Right ventricle myocardium inferior (tissue), 1 donor: ENCODE results near the gene MMP13. TPM values are rescaled to one million over a fixed set of nuclear protein-coding genes. Genes with fewer than 3 reads are reported as not detected.

Experiments
- ATAC-seq: fragments of 200-7000 bp; cut with Tn5 transposase; one replicate; pipeline ENCODE4 v1.9.1; 2020; ENCODE audit warnings: mild to moderate bottlenecking, moderate library complexity
- DNase-seq: peaks from one replicate; pipeline ENCODE4 v3.0.0; 2021; ENCODE audit errors: missing footprints
- intact Hi-C: fragments of 100-400 bp; cut with DNase I; formaldehyde crosslinking; loops from one replicate; pipeline ENCODE4 v1.11.0; 2022
- total RNA-seq: library from RNA; stranded (reverse); fragmentation: NEBNext Ultra II Directional; extraction: Animal tissue kit (Norgen Biotek cat#: 25700); gene quantifications from one replicate; pipeline ENCODE4 v1.2.1, GENCODE V29; 2021
- donor health status: DM: no; HTN: yes; CAD: no; lungs with severe emphysema.

The MMP13 gene
- total RNA-seq, 1 donor from 2014 or later: not detected

GRCh38 chr11:102940714-102941588 lies 14.6 kb downstream of the MMP13 start:
- intact Hi-C loops: loop anchor here (10.0 kb wide), 1 partner anchor 206 kb away; no protein-coding TSS in a partner anchor
- ATAC-seq: no peak
- DNase-seq: no peak

GRCh38 chr11:102936864-102937509 lies 18.5 kb downstream of the MMP13 start:
- ATAC-seq (no peak), DNase-seq (no peak)
- intact Hi-C loops: no loop called here

GRCh38 chr11:102935514-102935913 lies 20.0 kb downstream of the MMP13 start:
- no peak for ATAC-seq
- intact Hi-C loops: no loop called here

GRCh38 chr11:102934735-102935134 lies 20.8 kb downstream of the MMP13 start:
- DNase-seq (no peak), ATAC-seq (no peak)
- intact Hi-C loops: no loop called here

More at GRCh38 chr11:102935514-102935913, 20.0 kb downstream of the MMP13 start:
- no peak for DNase-seq

- ATAC-seq: no peak
- no peak for DNase-seq
- intact Hi-C loops: no loop called here
These were observed 21.9 kb downstream of the MMP13 start for GRCh38 chr11:102933627-102934026.

GRCh38 chr11:102932678-102933077 lies 22.9 kb downstream of the MMP13 start:
- no peak for ATAC-seq
- no peak for DNase-seq
- intact Hi-C loops: no loop called here

GRCh38 chr11:102930451-102930850 lies 25.1 kb downstream of the MMP13 start:
- ATAC-seq (no peak), DNase-seq (no peak)
- intact Hi-C loops: no loop called here

GRCh38 chr11:102929972-102930371 lies 25.6 kb downstream of the MMP13 start:
- ATAC-seq (no peak), DNase-seq (no peak)
- intact Hi-C loops: no loop called here

GRCh38 chr11:102929166-102929565 lies 26.4 kb downstream of the MMP13 start:
- ATAC-seq: no peak

GRCh38 chr11:102928247-102928646 lies 27.3 kb downstream of the MMP13 start:
- intact Hi-C loops: no loop called here
- no peak for DNase-seq
- ATAC-seq: no peak

More at GRCh38 chr11:102929166-102929565, 26.4 kb downstream of the MMP13 start:
- no peak for DNase-seq
- intact Hi-C loops: no loop called here

GRCh38 chr11:102927624-102927990 lies 27.9 kb downstream of the MMP13 start:
- intact Hi-C loops: no loop called here
- no peak for ATAC-seq

GRCh38 chr11:102926961-102927623 lies 28.4 kb downstream of the MMP13 start:
- intact Hi-C loops: no loop called here
- no peak for DNase-seq
- no peak for ATAC-seq

More at GRCh38 chr11:102927624-102927990, 27.9 kb downstream of the MMP13 start:
- DNase-seq: no peak

- no peak for DNase-seq
- no peak for ATAC-seq
- intact Hi-C loops: no loop called here
These were observed 29.0 kb downstream of the MMP13 start for GRCh38 chr11:102926517-102926916.

GRCh38 chr11:102925988-102926387 lies 29.5 kb downstream of the MMP13 start:
- DNase-seq (no peak), ATAC-seq (no peak)
- intact Hi-C loops: no loop called here

GRCh38 chr11:102924851-102925380 lies 30.6 kb downstream of the MMP13 start:
- intact Hi-C loops: no loop called here
- DNase-seq: no peak

GRCh38 chr11:102921587-102922220 lies 33.8 kb downstream of the MMP13 start:
- intact Hi-C loops: no loop called here
- ATAC-seq: no peak

More at GRCh38 chr11:102924851-102925380, 30.6 kb downstream of the MMP13 start:
- no peak for ATAC-seq

GRCh38 chr11:102920118-102920684 lies 35.3 kb downstream of the MMP13 start:
- DNase-seq (no peak), ATAC-seq (peak; percentile 46)
- intact Hi-C loops: no loop called here

More at GRCh38 chr11:102921587-102922220, 33.8 kb downstream of the MMP13 start:
- no peak for DNase-seq

GRCh38 chr11:102915044-102915375 lies 40.5 kb downstream of the MMP13 start:
- intact Hi-C loops: no loop called here
- DNase-seq (no peak), ATAC-seq (no peak)
